Endothelial cell of umbilical vein (primary cell): Measurements from ENCODE around the gene KLHL11.
"Not testable (repeated sequence)": the region's sequence is repeated elsewhere in the genome, so short reads cannot be mapped to it uniquely, and the experiment has no call there.

Experiments
- CTCF ChIP-seq, 2 donors: IDR thresholded peaks; 1 replicate in 1 of 2; 2 replicates in 1 of 2; pipeline ENCODE4 v1.5.1; 2011; ENCODE audit warnings: low read length in 2 of 2, mild to moderate bottlenecking in 2 of 2, moderate library complexity in 2 of 2, control low read depth in 1 of 2, inconsistent platforms in 1 of 2, low read depth in 1 of 2; ENCODE audit not compliant: insufficient read depth in 1 of 2; ENCODE audit errors: extremely low read depth in 1 of 2
- EZH2 ChIP-seq: IDR thresholded peaks from 2 replicates; pipeline ENCODE4 v1.6.1; 2012; ENCODE audit warnings: borderline replicate concordance, low read depth, mild to moderate bottlenecking, moderate library complexity, low read length, inconsistent platforms; ENCODE audit not compliant: severe bottlenecking
- FOS ChIP-seq: IDR thresholded peaks from 2 replicates; pipeline ENCODE4 v1.6.1; 2011; ENCODE audit warnings: mild to moderate bottlenecking, low read length, moderate library complexity, borderline replicate concordance; ENCODE audit not compliant: insufficient read depth
- JUN ChIP-seq: IDR thresholded peaks from 2 replicates; pipeline ENCODE4 v1.6.1; 2011; ENCODE audit warnings: borderline replicate concordance, low read depth; ENCODE audit not compliant: insufficient read length, insufficient read depth
- MAX ChIP-seq: IDR thresholded peaks from 2 replicates; pipeline ENCODE4 v1.6.1; 2011; ENCODE audit not compliant: insufficient read depth, insufficient read length
- MYC ChIP-seq: IDR thresholded peaks from one replicate; pipeline ENCODE4 v1.6.1; 2011; ENCODE audit warnings: mild to moderate bottlenecking, low read depth, low read length
- POLR2A ChIP-seq: IDR thresholded peaks from 2 replicates; pipeline ENCODE4 v1.6.1; 2012; ENCODE audit warnings: low read depth, mild to moderate bottlenecking, control low read depth, low read length
- POLR2AphosphoS5 ChIP-seq: IDR thresholded peaks from 2 replicates; pipeline ENCODE4 v1.6.1; 2012; ENCODE audit warnings: low read depth, mild to moderate bottlenecking, control low read depth, low read length, moderate library complexity; ENCODE audit not compliant: insufficient read depth

- TF ChIP-seq CTCF (IDR thresholded peaks at IDR 0.05; ENCODE audit: extremely low read depth in 1 of 2, insufficient read depth in 1 of 2, low read depth in 1 of 2, low read length in 2 of 2); POLR2AphosphoS5; MAX; POLR2A; EZH2; FOS; JUN; MYC: not testable (repeated sequence)
These were observed 25.8 kb downstream of the KLHL11 start for GRCh38 chr17:41839448-41839847.
